ENCODE results near the gene OCLN. TPM values are rescaled to one million over a fixed set of nuclear protein-coding genes. Genes with fewer than 3 reads are reported as not detected.
"Not testable (repeated sequence)": the region's sequence is repeated elsewhere in the genome, so short reads cannot be mapped to it uniquely, and the experiment has no call there.

The OCLN gene
- total RNA-seq, 1 donor from 2014 or later = 29.8 TPM

DNA sequence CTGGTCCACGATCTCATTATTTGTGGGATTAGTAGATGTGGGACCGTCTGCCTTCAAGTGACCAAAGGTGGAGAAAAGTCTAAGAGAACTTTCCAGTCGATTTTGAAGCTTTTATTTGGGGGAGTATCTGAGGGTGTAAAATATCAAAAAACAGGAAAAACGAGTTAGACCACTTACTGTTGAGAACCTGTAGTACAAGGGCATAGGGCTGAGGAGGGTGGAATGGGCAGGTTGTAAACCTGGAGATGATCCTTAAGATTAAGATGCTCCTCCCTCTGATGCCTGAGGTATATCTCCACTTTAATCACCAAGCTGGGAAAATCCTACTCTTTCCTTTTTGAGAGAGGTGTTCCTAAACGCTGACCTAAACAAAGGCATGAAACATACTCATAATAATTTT, 35.4 kb downstream of the OCLN start:
- DNase-seq (ENCODE audit: low read depth) = no peak
- no peak overlapping the region for H3K4me3 ChIP-seq (ENCODE audit: low read depth, low read length)
- TF ChIP-seq, protein P1, sequence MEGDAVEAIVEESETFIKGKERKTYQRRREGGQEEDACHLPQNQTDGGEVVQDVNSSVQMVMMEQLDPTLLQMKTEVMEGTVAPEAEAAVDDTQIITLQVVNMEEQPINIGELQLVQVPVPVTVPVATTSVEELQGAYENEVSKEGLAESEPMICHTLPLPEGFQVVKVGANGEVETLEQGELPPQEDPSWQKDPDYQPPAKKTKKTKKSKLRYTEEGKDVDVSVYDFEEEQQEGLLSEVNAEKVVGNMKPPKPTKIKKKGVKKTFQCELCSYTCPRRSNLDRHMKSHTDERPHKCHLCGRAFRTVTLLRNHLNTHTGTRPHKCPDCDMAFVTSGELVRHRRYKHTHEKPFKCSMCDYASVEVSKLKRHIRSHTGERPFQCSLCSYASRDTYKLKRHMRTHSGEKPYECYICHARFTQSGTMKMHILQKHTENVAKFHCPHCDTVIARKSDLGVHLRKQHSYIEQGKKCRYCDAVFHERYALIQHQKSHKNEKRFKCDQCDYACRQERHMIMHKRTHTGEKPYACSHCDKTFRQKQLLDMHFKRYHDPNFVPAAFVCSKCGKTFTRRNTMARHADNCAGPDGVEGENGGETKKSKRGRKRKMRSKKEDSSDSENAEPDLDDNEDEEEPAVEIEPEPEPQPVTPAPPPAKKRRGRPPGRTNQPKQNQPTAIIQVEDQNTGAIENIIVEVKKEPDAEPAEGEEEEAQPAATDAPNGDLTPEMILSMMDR (conservative IDR thresholded peaks at IDR 0.05; ENCODE audit: low read depth, low read length) = no peak

GRCh38 chr5:69528609-69529008, 36.0 kb downstream of the OCLN start:
- no peak overlapping the region for H3K4me3 ChIP-seq (ENCODE audit: low read depth, low read length)
- DNase-seq (ENCODE audit: low read depth) = no peak
- TF ChIP-seq, protein P1 (conservative IDR thresholded peaks at IDR 0.05; ENCODE audit: low read depth, low read length) = no peak

GRCh38 chr5:69530561-69531405, 38.2 kb downstream of the OCLN start:
- H3K4me3 ChIP-seq (ENCODE audit: low read depth, low read length) = no peak overlapping the region
- DNase-seq (ENCODE audit: low read depth) = no peak
- TF ChIP-seq, protein P1 (conservative IDR thresholded peaks at IDR 0.05; ENCODE audit: low read depth, low read length) = no peak

DNA sequence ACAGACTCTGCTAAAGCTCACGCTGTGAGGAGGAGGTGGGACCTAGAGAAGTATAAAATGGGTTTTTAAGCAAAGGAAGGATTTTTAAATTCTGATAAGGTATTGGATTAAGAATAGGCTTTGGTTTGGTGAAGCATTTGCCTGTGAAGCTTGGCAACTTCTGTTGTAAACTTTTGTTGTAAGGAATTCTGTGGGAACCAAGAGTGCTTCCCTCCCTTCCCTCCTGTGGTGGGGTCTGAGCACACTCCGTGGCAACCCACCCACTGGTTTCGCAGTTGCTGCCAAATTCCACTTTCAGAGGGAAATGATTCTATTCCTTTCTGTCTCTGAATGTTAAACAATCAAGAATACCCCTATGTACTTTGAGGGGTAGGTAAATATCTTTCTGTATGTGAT, 38.8 kb downstream of the OCLN start:
- TF ChIP-seq, protein P1 (conservative IDR thresholded peaks at IDR 0.05; ENCODE audit: low read depth, low read length) = no peak
- DNase-seq (ENCODE audit: low read depth) = no peak
- no peak overlapping the region for H3K4me3 ChIP-seq (ENCODE audit: low read depth, low read length)

GRCh38 chr5:69537911-69538310, 45.3 kb downstream of the OCLN start:
- not testable (repeated sequence) for H3K4me3 ChIP-seq (ENCODE audit: low read depth, low read length); DNase-seq (ENCODE audit: low read depth)

- H3K4me3 ChIP-seq (ENCODE audit: low read depth, low read length); DNase-seq (ENCODE audit: low read depth): not testable (repeated sequence)
Measured at GRCh38 chr5:69538735-69539134, 46.1 kb downstream of the OCLN start.

- H3K4me3 ChIP-seq (ENCODE audit: low read depth, low read length); DNase-seq (ENCODE audit: low read depth): not testable (repeated sequence)
Measured at GRCh38 chr5:69541347-69541746, 48.8 kb downstream of the OCLN start.

DNA sequence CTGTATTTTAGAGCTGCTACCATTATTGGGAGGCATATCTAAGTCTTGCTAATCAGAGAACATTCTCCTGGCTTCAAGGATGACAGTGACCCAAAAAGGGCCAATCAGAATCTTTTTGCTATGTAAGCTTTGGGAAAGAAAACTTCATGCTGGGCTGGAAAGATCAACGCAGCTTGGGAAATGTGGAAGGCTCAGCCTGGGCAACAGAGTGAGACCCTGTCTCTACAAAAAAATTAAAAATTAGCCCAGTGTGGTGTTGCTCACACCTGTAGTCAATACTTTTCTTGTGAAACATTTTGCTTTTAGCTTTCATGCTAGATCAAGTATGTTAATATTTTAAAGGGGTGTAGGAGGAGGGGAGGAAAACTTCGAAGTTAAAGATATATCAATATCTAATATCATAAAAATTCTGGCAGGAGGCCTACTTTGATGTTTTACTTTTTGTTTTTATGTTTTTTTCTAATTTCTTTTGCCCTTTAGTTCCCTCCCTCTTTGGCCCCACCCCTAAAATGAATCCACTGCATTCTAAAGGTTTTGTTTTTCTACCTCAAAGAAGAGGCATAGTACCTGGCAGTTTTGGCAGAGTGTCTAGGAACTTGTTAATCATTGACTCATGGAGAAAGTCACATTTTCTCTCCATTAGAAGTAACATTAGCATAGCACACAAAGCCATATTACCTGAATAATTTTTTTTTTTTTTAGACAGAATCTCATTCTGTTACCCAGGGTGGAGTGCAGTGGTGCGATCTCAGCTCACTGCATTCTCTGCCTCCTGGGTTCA, 50.4 kb downstream of the OCLN start:
- not testable (repeated sequence) for H3K4me3 ChIP-seq (ENCODE audit: low read depth, low read length); DNase-seq (ENCODE audit: low read depth)

GRCh38 chr5:69544602-69545001, 52.0 kb downstream of the OCLN start:
- not testable (repeated sequence) for DNase-seq (ENCODE audit: low read depth)

More at GRCh38 chr5:69544602-69545001, 52.0 kb downstream of the OCLN start:
- not testable (repeated sequence) for H3K4me3 ChIP-seq (ENCODE audit: low read depth, low read length)
